LoVo (cell line): ENCODE data around the gene KRT32.

Source experiments
- DNase-seq: peaks from one replicate; pipeline ENCODE4 v3.0.0-alpha.2; 2016; ENCODE audit warnings: low spot score

KRT32 gene

GRCh38 chr17:41492771-41493170 lies 25.6 kb upstream of the KRT32 start:
- no peak for DNase-seq

GRCh38 chr17:41492351-41492750 lies 25.2 kb upstream of the KRT32 start:
- DNase-seq = no peak

GRCh38 chr17:41491476-41491875 lies 24.3 kb upstream of the KRT32 start:
- no peak for DNase-seq

- DNase-seq = no peak
Measured at GRCh38 chr17:41490000-41490990, 23.1 kb upstream of the KRT32 start.

- DNase-seq = no peak
Measured at GRCh38 chr17:41489531-41489930, 22.3 kb upstream of the KRT32 start, which contains the start of gene KRT36. TSS of gene KRT36 (minus strand) at chr17:41489910. CDS start at chr17:41489864, 46 bp downstream.

GRCh38 chr17:41486809-41487530 lies 19.8 kb upstream of the KRT32 start:
- no peak for DNase-seq

GRCh38 chr17:41486316-41486715 lies 19.1 kb upstream of the KRT32 start:
- no peak for DNase-seq

- DNase-seq = no peak
Measured at GRCh38 chr17:41484920-41485904, 18.0 kb upstream of the KRT32 start.

GRCh38 chr17:41483991-41484826 lies 17.0 kb upstream of the KRT32 start:
- DNase-seq = no peak

- no peak for DNase-seq
Measured at GRCh38 chr17:41483531-41483930, 16.3 kb upstream of the KRT32 start.

- DNase-seq = no peak
Measured at GRCh38 chr17:41481036-41481435, 13.8 kb upstream of the KRT32 start, which contains the start of gene KRT35. TSS of gene KRT35 (minus strand) at chr17:41481151. CDS start at chr17:41481097, 54 bp downstream.

- DNase-seq = no peak
Measured at GRCh38 chr17:41480581-41480980, 13.4 kb upstream of the KRT32 start.

GRCh38 chr17:41480136-41480535 lies 12.9 kb upstream of the KRT32 start:
- no peak for DNase-seq

- no peak for DNase-seq
Measured at GRCh38 chr17:41478237-41478636, 11.1 kb upstream of the KRT32 start.

- no peak for DNase-seq
Measured at GRCh38 chr17:41476866-41477815, 10.0 kb upstream of the KRT32 start.

GRCh38 chr17:41475421-41475820 lies 8.2 kb upstream of the KRT32 start:
- no peak for DNase-seq

GRCh38 chr17:41474863-41475262 lies 7.7 kb upstream of the KRT32 start:
- DNase-seq = no peak

GRCh38 chr17:41468346-41468745 lies 1.2 kb upstream of the KRT32 start:
- DNase-seq = no peak

- DNase-seq = no peak
Measured at GRCh38 chr17:41467561-41467960, 375 bp upstream of the KRT32 start.

- peak; percentile 71 for DNase-seq
Measured at GRCh38 chr17:41464682-41465081, 2.5 kb downstream of the KRT32 start.
